CD8-positive, alpha-beta memory T cell (primary cell): ENCODE data around the gene CHRNB1. TPM values are rescaled to one million over a fixed set of nuclear protein-coding genes. Genes with fewer than 3 reads are reported as not detected.

Source experiments
- CTCF ChIA-PET: fragments of 350-600 bp; sonication (Branson Sonifier 250); formaldehyde crosslinking; loops from one replicate; lab custom pipeline; 2021; ENCODE audit warnings: antibody characterized with exemption; lab: Charles Lee
- POLR2A ChIA-PET: fragments of 350-600 bp; sonication (Branson Sonifier 250); formaldehyde crosslinking; loops from one replicate; lab custom pipeline; 2021; ENCODE audit warnings: antibody characterized with exemption; lab: Charles Lee
- DNase-seq, 5 donors: peaks; one replicate each; pipeline versions ENCODE4 v3.0.0 to v3.0.0-alpha.2; 2020 to 2022; ENCODE audit warnings: mixed read lengths in 1 of 5
- H3K27ac ChIP-seq: one replicate; pipeline ENCODE4 v1.7.0; 2013; ENCODE audit warnings: low read depth, mild to moderate bottlenecking, low read length, moderate library complexity
- H3K27me3 ChIP-seq: 2 replicates; pipeline ENCODE4 v1.7.0; 2013; ENCODE audit warnings: low read length, mild to moderate bottlenecking; ENCODE audit not compliant: insufficient read depth, poor library complexity, severe bottlenecking
- H3K36me3 ChIP-seq: 2 replicates; pipeline ENCODE4 v1.7.0; 2013; ENCODE audit warnings: mild to moderate bottlenecking, low read length, moderate library complexity; ENCODE audit not compliant: insufficient read depth
- H3K4me1 ChIP-seq: 2 replicates; pipeline ENCODE4 v1.7.0; 2013; ENCODE audit warnings: mild to moderate bottlenecking, low read length, moderate library complexity; ENCODE audit not compliant: insufficient read depth
- H3K4me3 ChIP-seq: 2 replicates; pipeline ENCODE4 v1.7.0; 2013; ENCODE audit warnings: mild to moderate bottlenecking, low read length
- H3K9me3 ChIP-seq: 2 replicates; pipeline ENCODE4 v1.7.0; 2013; ENCODE audit warnings: mild to moderate bottlenecking, low read length
- H3K27ac Mint-ChIP-seq, 8 donors: one replicate each; pipeline ENCODE4 v1.8.0; 2020 to 2021; ENCODE audit warnings: mixed read lengths in 8 of 8, mild to moderate bottlenecking in 6 of 8, inconsistent platforms in 3 of 8, moderate library complexity in 3 of 8
- H3K27me3 Mint-ChIP-seq, 2 donors: one replicate each; pipeline ENCODE4 v1.8.0; 2020 to 2021; ENCODE audit warnings: mixed read lengths in 2 of 2, mild to moderate bottlenecking in 1 of 2, moderate library complexity in 1 of 2
- H3K36me3 Mint-ChIP-seq, 3 donors: one replicate each; pipeline ENCODE4 v1.8.0; 2020 to 2021; ENCODE audit warnings: mixed read lengths in 3 of 3, inconsistent platforms in 1 of 3, mild to moderate bottlenecking in 1 of 3
- H3K4me1 Mint-ChIP-seq, 3 donors: one replicate each; pipeline ENCODE4 v1.8.0; 2020 to 2021; ENCODE audit warnings: mixed read lengths in 3 of 3, inconsistent platforms in 1 of 3, mild to moderate bottlenecking in 1 of 3
- H3K4me3 Mint-ChIP-seq, 7 donors: one replicate each; pipeline ENCODE4 v1.8.0; 2020 to 2021; ENCODE audit warnings: mixed read lengths in 7 of 7, mild to moderate bottlenecking in 6 of 7, moderate library complexity in 4 of 7, inconsistent platforms in 2 of 7
- H3K9me3 Mint-ChIP-seq, 5 donors: one replicate each; pipeline ENCODE4 v1.8.0; 2020 to 2022; ENCODE audit warnings: mixed read lengths in 5 of 5, mild to moderate bottlenecking in 3 of 5, moderate library complexity in 2 of 5, inconsistent platforms in 1 of 5
- polyA plus RNA-seq: library from polyadenylated mRNA; unstranded; fragments of 300-500 nt; fragmentation: Illumina TruSeq; gene quantifications from one replicate; pipeline ENCODE4 v1.2.3, GENCODE V29; 2021
- total RNA-seq, 2 experiments: library from RNA; stranded (reverse); gene quantifications; one replicate each; pipeline ENCODE4 v1.2.3, GENCODE V29; 2021

Gene CHRNB1
- total RNA-seq (1 to 10 TPM; 6.0 to 6.3 TPM), polyA plus RNA-seq (24.7 TPM)

- DNase-seq, result peak in 1 of 5 donors; percentile 21
- H3K27me3 Mint-ChIP-seq, result peaks cover 43 to 73% of the 10 kb centered on the region in 2 donors
- peaks cover 17 to 34% (median 24%) of the 10 kb centered on the region in 3 donors for H3K4me1 Mint-ChIP-seq
- no peaks in the 10 kb centered on the region for H3K9me3 ChIP-seq
- no peaks in the 10 kb centered on the region for H3K36me3 ChIP-seq
- H3K27me3 ChIP-seq, result peaks cover 46% of the 10 kb centered on the region
- H3K4me3 Mint-ChIP-seq, result peak within 1 kb of the TSS; percentile 53 to 88 (median 77)
- H3K27ac Mint-ChIP-seq, result peak within 1 kb of the TSS in 4 of 8 donors; percentile 35 to 74 (median 66)
- no peaks in the 10 kb centered on the region for H3K9me3 Mint-ChIP-seq
- peaks cover 22% of the 10 kb centered on the region for H3K4me1 ChIP-seq
- peaks cover 0 to 8% (median 2%) of the 10 kb centered on the region in 3 donors for H3K36me3 Mint-ChIP-seq
- no peak within 1 kb of the TSS for H3K4me3 ChIP-seq
- no peak within 1 kb of the TSS for H3K27ac ChIP-seq
- ChIA-PET POLR2A (interaction anchor here (0.9 to 2.8 kb wide), 7 partner anchors 10 to 140 kb away, joined by 3 to 12 read pairs (median 3); partner anchors contain the start of genes POLR2A and ZBTB4), CTCF (interaction anchor here (0.9 to 3.1 kb wide), 6 partner anchors 9 to 243 kb away, joined by 3 to 37 read pairs (median 6); partner anchors contain the start of genes TMEM102, TMEM95 and TP53)
Measured at GRCh38 chr17:7444682-7445618, at the start of gene CHRNB1. Gene CHRNB1 (plus strand): TSS chr17:7445061. CDS start chr17:7445128, 67 bp downstream.

- ChIA-PET POLR2A (interaction anchor here (0.7 kb wide), 1 partner anchor 163 kb away, joined by 3 read pairs; no protein-coding TSS in a partner anchor), CTCF (no interaction called here)
- Mint-ChIP-seq H3K4me3 (peak overlapping the region in 6 of 7 donors; percentile 11 to 78 (median 48)), H3K4me1 (peaks cover 20 to 36% (median 21%) of the 10 kb centered on the region in 3 donors), H3K36me3 (peaks cover 0 to 22% (median 0%) of the 10 kb centered on the region in 3 donors), H3K27me3 (no peaks in the 10 kb centered on the region), H3K27ac (peak overlapping the region in 3 of 8 donors; percentile 47 to 76 (median 70)), H3K9me3 (no peaks in the 10 kb centered on the region)
- H3K4me1 ChIP-seq, result peaks cover 26% of the 10 kb centered on the region
- peaks cover 13% of the 10 kb centered on the region for H3K36me3 ChIP-seq
- DNase-seq, result peak in 1 of 5 donors; percentile 20
- no peak overlapping the region for H3K27ac ChIP-seq
- H3K9me3 ChIP-seq, result no peaks in the 10 kb centered on the region
- H3K4me3 ChIP-seq, result no peak overlapping the region
- no peaks in the 10 kb centered on the region for H3K27me3 ChIP-seq
Measured at GRCh38 chr17:7396147-7396546, 48.7 kb upstream of the CHRNB1 start.

GRCh38 chr17:7398612-7399011 lies 46.2 kb upstream of the CHRNB1 start:
- ChIA-PET POLR2A (no interaction called here), CTCF (interaction anchor here (1.1 to 2.1 kb wide), 3 partner anchors 37 to 43 kb away, joined by 3 to 10 read pairs (median 4); partner anchors contain the start of gene TMEM102)
- H3K9me3 ChIP-seq, result no peaks in the 10 kb centered on the region
- no peaks in the 10 kb centered on the region for H3K27me3 ChIP-seq
- DNase-seq, result no peak
- H3K4me1 ChIP-seq, result peaks cover 13% of the 10 kb centered on the region
- H3K36me3 ChIP-seq, result no peaks in the 10 kb centered on the region
- H3K4me3 Mint-ChIP-seq, result peak overlapping the region in 1 of 7 donors; percentile 52
- no peaks in the 10 kb centered on the region for H3K27me3 Mint-ChIP-seq
- H3K27ac ChIP-seq, result no peak overlapping the region
- no peaks in the 10 kb centered on the region for H3K9me3 Mint-ChIP-seq
- H3K4me3 ChIP-seq, result no peak overlapping the region
- H3K27ac Mint-ChIP-seq, result no peak overlapping the region
- H3K36me3 Mint-ChIP-seq, result peaks cover 0 to 6% (median 0%) of the 10 kb centered on the region in 3 donors
- H3K4me1 Mint-ChIP-seq, result peaks cover 14 to 26% (median 14%) of the 10 kb centered on the region in 3 donors

GRCh38 chr17:7403043-7403726 lies 41.7 kb upstream of the CHRNB1 start:
- peak overlapping the region; percentile 90 for H3K4me3 ChIP-seq
- peak overlapping the region; percentile 67 for H3K27ac ChIP-seq

GRCh38 chr17:7403727-7403976 lies 41.2 kb upstream of the CHRNB1 start:
- peaks cover 16% of the 10 kb centered on the region for H3K4me1 ChIP-seq
- Mint-ChIP-seq H3K27me3 (peaks cover 0 to 2% of the 10 kb centered on the region in 2 donors), H3K27ac (peak overlapping the region; percentile 83 to 99 (median 96)), H3K4me3 (peak overlapping the region; percentile 90 to 99 (median 97)), H3K36me3 (peaks cover 0 to 5% (median 0%) of the 10 kb centered on the region in 3 donors), H3K4me1 (peaks cover 17 to 34% (median 18%) of the 10 kb centered on the region in 3 donors), H3K9me3 (no peaks in the 10 kb centered on the region)
- ChIA-PET POLR2A (interaction anchor here (0.6 to 1.6 kb wide), 13 partner anchors 10 to 926 kb away, joined by 3 to 16 read pairs (median 5); partner anchors contain the start of genes ACAP1, DVL2, PLSCR3 and TMEM102), CTCF (interaction anchor here (0.6 to 2.2 kb wide), 7 partner anchors 27 to 283 kb away, joined by 3 to 20 read pairs (median 5); partner anchors contain the start of genes ACAP1, TMEM102 and TP53)
- no peaks in the 10 kb centered on the region for H3K36me3 ChIP-seq
- peak overlapping the region; percentile 67 for H3K27ac ChIP-seq
- peak overlapping the region; percentile 90 for H3K4me3 ChIP-seq
- H3K27me3 ChIP-seq, result no peaks in the 10 kb centered on the region
- no peak for DNase-seq
- no peaks in the 10 kb centered on the region for H3K9me3 ChIP-seq

More at GRCh38 chr17:7403043-7403726, 41.7 kb upstream of the CHRNB1 start:
- Mint-ChIP-seq H3K27ac (peak overlapping the region; percentile 83 to 99 (median 96)), H3K9me3 (no peaks in the 10 kb centered on the region), H3K27me3 (peaks cover 0 to 2% of the 10 kb centered on the region in 2 donors), H3K4me3 (peak overlapping the region; percentile 90 to 99 (median 97)), H3K36me3 (peaks cover 0 to 5% (median 0%) of the 10 kb centered on the region in 3 donors), H3K4me1 (peaks cover 17 to 34% (median 18%) of the 10 kb centered on the region in 3 donors)
- Histone ChIP-seq H3K9me3 (no peaks in the 10 kb centered on the region), H3K4me1 (peaks cover 16% of the 10 kb centered on the region), H3K27me3 (no peaks in the 10 kb centered on the region), H3K36me3 (no peaks in the 10 kb centered on the region)
- ChIA-PET POLR2A (interaction anchor here (0.7 to 1.6 kb wide), 9 partner anchors 9 to 284 kb away, joined by 3 to 16 read pairs (median 5); partner anchors contain the start of genes ACAP1, DVL2, PLSCR3 and TMEM102), CTCF (interaction anchor here (0.7 to 2.2 kb wide), 8 partner anchors 9 to 690 kb away, joined by 3 to 20 read pairs (median 5); partner anchors contain the start of genes ACAP1, PLSCR3, TMEM102 and TP53)
- peak in 3 of 5 donors; percentile 17 to 28 (median 26) for DNase-seq

GRCh38 chr17:7403977-7404736 lies 40.7 kb upstream of the CHRNB1 start, which contains the start of gene TMEM256:
Gene TMEM256 (minus strand): TSS chr17:7404097. CDS start chr17:7404084, 13 bp downstream.
- CTCF ChIA-PET, result interaction anchor here (0.6 to 2.2 kb wide), 9 partner anchors 16 to 283 kb away, joined by 3 to 20 read pairs (median 4); partner anchors contain the start of genes ACAP1, TMEM102 and TP53

More at GRCh38 chr17:7403977-7404736, 40.7 kb upstream of the CHRNB1 start, which contains the start of gene TMEM256:
- peak within 1 kb of the TSS; percentile 67 for H3K27ac ChIP-seq
- H3K27me3 ChIP-seq, result no peaks in the 10 kb centered on the region
- peak within 1 kb of the TSS; percentile 90 for H3K4me3 ChIP-seq
- H3K9me3 Mint-ChIP-seq, result no peaks in the 10 kb centered on the region
- H3K9me3 ChIP-seq, result no peaks in the 10 kb centered on the region
- H3K4me3 Mint-ChIP-seq, result peak within 1 kb of the TSS; percentile 90 to 99 (median 97)
- peak; percentile 91 to 97 (median 95) for DNase-seq
- H3K4me1 Mint-ChIP-seq, result peaks cover 17 to 36% (median 21%) of the 10 kb centered on the region in 3 donors
- peaks cover 16% of the 10 kb centered on the region for H3K4me1 ChIP-seq
- peak within 1 kb of the TSS; percentile 83 to 99 (median 96) for H3K27ac Mint-ChIP-seq
- POLR2A ChIA-PET, result interaction anchor here (0.5 to 1.6 kb wide), 15 partner anchors 10 to 925 kb away, joined by 3 to 16 read pairs (median 4); partner anchors contain the start of genes ACAP1, DVL2, PLSCR3 and TMEM102
- H3K36me3 Mint-ChIP-seq, result peaks cover 0 to 5% (median 0%) of the 10 kb centered on the region in 3 donors
- no peaks in the 10 kb centered on the region for H3K36me3 ChIP-seq
- H3K27me3 Mint-ChIP-seq, result peaks cover 0 to 2% of the 10 kb centered on the region in 2 donors
